Pons (tissue), 1 donor: Measurements from ENCODE around the gene NR4A1.

Experiments
- DNase-seq: peaks from one replicate; pipeline ENCODE4 v3.0.0-alpha.2; 2016; ENCODE audit warnings: low spot score

The NR4A1 gene

DNA sequence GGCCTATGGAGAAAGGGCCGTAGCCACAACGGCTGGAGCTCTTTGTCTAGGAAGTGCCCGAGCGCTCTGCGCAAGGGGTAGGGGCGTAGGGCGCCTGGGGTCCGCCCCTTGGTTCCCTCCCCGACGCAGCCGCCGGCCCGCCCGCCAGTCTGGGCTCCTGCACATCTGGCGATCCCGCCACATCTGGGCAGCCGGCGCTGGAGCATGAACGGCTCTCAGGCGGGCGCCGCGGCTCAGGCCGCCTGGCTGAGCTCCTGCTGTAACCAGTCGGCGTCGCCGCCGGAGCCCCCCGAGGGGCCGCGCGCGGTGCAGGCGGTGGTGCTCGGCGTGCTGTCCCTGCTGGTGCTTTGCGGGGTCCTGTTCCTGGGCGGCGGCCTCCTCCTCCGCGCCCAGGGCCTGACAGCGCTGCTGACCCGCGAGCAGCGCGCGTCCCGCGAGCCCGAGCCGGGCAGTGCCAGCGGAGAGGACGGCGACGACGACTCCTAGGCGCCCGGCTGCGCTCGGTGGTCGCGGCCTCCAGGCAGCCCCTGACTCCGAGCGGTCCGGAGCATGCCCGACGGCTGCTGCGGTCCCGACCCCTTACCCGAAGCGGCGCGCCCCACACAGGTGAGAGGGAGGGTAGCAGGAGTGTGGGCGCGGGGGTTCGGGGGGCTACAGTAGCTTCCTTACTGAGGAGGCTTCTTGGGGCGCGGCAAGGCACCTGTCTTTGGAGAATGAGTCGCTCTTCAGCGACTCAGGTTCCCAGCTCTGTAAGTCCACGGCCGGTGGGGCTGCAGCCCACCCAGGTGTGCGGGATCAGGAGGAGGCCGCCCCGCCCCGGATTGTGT, 28.5 kb downstream of the NR4A1 start, which contains the start of gene SMIM41:
Gene SMIM41, plus strand, starts transcription at position 129 of the 827 bp plus-strand sequence. Its CDS starts 76 bp downstream, at position 205.
- DNase-seq = no peak

- DNase-seq = no peak
These were observed 29.4 kb downstream of the NR4A1 start for GRCh38 chr12:52080403-52081251.

GRCh38 chr12:52081263-52081733, 30.1 kb downstream of the NR4A1 start:
- no peak for DNase-seq

- DNase-seq = no peak
These were observed 30.9 kb downstream of the NR4A1 start for GRCh38 chr12:52082026-52082668.

- no peak for DNase-seq
These were observed 31.4 kb downstream of the NR4A1 start for GRCh38 chr12:52082669-52082987.

- DNase-seq = peak; percentile 39
These were observed 31.9 kb downstream of the NR4A1 start for GRCh38 chr12:52082988-52083637.

- DNase-seq = no peak
These were observed 32.4 kb downstream of the NR4A1 start for GRCh38 chr12:52083638-52083996.

- no peak for DNase-seq
These were observed 33.4 kb downstream of the NR4A1 start for GRCh38 chr12:52084491-52085231.

GRCh38 chr12:52085682-52086180, 34.5 kb downstream of the NR4A1 start:
- DNase-seq = no peak

- no peak for DNase-seq
These were observed 35.1 kb downstream of the NR4A1 start for GRCh38 chr12:52086366-52086765.

DNA sequence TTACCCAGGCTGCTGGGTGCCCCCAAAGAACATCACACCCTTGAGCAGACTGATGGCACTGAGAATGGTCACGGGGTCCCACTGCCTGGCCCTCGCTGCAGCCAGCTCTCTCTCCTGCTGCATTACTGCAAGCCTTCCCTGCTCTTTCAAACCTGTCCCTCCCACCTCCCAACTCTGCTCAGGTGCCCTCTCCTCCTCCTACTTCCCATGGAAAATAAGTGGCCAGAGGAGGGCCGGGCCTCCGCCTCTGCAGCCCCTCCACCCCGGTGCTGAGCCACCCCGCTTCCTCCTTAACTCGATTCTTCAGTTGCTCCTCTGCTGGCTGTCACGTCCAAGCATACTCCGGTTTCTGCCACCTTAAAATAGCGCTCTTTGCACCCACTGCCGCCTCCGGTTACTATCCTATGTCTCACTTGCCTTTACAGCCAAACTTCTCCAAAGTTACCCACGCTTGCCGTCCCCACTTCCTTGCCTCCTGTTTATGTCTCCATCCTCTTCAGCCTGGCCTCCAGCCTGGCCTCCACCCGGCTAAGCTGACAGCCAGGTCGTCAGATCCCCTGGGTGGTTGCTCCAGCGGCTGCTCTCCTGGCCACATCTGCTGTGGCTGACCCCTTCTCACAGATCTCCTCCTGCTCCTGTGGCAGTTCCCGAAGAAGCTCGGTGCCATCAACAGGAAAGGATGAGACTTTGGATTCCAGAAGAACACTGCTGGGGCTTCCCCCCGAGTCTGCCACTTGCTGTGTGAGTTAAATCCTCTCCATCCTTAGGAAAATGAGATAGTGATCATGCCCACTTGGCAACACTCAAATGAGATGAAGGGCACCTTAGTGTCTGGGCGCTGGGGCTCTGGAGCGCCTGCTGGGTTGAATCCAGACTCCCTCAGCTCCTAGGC, 35.9 kb downstream of the NR4A1 start:
- DNase-seq = no peak

- DNase-seq = no peak
These were observed 36.9 kb downstream of the NR4A1 start for GRCh38 chr12:52087961-52088820.

DNA sequence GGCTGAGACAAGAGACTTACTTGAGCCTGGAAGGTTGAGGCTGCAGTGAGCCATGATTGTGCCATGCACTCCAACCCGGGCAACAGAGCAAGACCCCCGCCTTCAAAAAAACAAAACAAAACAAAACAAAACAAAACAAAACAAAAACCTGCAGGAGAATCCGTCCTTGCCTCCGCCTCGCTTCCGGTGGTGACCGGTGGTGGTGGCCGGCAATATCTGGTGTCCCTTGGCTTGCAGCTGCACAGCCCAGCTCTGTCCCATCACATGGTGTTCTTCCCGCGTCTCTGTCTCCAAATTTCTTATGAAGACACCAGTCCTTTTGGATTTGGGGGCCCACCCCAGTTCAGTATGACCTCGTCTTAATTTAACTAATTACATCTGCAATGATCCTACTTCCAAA, 38.2 kb downstream of the NR4A1 start:
- no peak for DNase-seq

DNA sequence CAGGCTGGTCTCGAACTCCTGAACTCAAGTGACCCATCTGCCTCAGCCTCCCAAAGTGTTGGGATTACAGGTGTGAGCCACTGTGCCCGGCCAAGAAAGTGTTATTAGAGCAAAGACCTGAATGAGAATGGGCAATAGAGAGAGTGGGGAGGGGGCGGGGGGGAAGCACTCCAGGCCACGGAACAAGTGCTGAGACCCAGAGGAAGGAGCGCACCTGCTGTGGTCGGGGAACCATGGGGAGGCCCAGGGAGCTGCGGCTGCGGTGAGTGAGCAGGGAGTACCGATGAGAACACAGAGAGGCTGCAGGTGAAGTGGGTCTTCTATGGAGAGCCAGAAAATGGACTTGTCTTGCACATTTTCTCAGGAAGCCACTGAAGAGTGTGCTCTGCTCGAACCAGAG, 39.0 kb downstream of the NR4A1 start:
- DNase-seq = no peak

GRCh38 chr12:52091061-52091460, 39.8 kb downstream of the NR4A1 start:
- no peak for DNase-seq

DNA sequence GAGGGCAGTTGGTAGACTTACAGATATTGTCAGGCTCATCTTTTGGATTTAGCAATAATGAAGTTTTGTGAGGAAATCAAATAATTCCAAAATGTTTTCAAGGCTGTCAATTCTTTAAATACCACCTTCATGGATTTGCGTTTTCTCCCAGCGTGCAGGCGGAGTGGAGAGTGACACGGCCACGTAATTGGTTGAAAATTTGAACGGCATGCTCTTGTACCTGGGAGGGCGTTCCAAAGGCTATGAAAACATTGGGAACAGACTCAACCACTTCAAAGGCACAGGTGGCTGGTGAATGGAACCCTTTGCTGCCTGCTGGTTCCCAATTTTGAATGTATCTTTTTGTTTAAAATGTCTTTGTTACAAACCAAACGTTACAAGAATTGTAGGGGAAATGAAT, 40.6 kb downstream of the NR4A1 start:
- no peak for DNase-seq

GRCh38 chr12:52093346-52093745, 42.1 kb downstream of the NR4A1 start:
- DNase-seq = no peak

DNA sequence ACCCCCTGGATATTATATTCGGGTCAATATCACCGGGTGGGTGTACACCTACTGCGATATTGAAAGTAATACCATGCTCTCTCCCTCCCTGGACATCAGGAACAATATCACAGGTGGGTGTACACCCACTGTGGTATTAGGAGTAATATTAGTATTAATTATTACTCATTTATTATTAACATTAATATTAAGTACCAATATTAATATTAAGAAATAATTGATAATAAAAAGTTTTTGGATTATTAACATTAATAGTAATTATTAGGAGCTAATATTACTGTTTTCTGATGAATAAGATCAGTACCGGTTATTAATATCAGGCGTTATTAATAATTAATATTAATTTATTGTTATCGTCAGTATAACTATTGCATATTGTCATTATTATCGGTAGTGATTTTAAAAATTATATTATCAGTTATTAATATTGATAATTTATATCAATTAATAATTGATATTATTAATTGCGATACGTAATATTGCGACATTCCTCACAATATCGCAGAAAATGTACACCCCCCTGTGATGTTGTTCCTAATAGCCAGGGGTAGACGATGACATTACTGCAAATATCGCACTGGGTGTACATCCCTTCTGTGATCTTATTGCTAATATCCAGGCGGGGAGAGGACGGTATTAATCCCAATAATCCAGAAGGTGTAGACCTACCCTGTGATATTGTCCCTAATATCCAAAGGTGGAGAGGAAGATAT, 45.2 kb downstream of the NR4A1 start:
- no peak for DNase-seq
